H1 (cell line): Measurements from ENCODE around the gene TRAPPC2L. TPM values are rescaled to one million over a fixed set of nuclear protein-coding genes. Genes with fewer than 3 reads are reported as not detected.

Source experiments
- CTCF ChIA-PET: fragments of 300-600 bp; sonication (Branson Sonifier 250); formaldehyde crosslinking; loops from one replicate; lab custom pipeline; 2021; ENCODE audit not compliant: partially characterized antibody; lab: Charles Lee
- POLR2A ChIA-PET: fragments of 300-600 bp; sonication (Branson Sonifier 250); formaldehyde crosslinking; loops from one replicate; lab custom pipeline; 2021; ENCODE audit warnings: inconsistent platforms; ENCODE audit not compliant: partially characterized antibody; lab: Charles Lee
- DNase-seq, 2 experiments: peaks; one replicate each; pipeline versions ENCODE4 v3.0.0 to v3.0.0-alpha.2; 2010 to 2022; ENCODE audit warnings: low spot score in 2 of 2, low read depth in 1 of 2, mixed read lengths in 1 of 2
- FAIRE-seq: peaks from 2 replicates; lab custom pipeline; 2011; peaks lifted over from hg19 to GRCh38; lab: Jason Lieb, UNC
- H2AFZ ChIP-seq: 2 replicates; pipeline ENCODE4 v1.8.1; 2012; ENCODE audit warnings: low read length, inconsistent platforms
- H2AK5ac ChIP-seq: 2 replicates; pipeline ENCODE4 v1.6.1; 2013; ENCODE audit warnings: low read depth, low read length
- H2BK120ac ChIP-seq: replicated peaks from 2 replicates; pipeline ENCODE3; 2013; ENCODE audit warnings: low read depth, low read length, inconsistent platforms
- H2BK12ac ChIP-seq: 2 replicates; pipeline ENCODE4 v1.6.1; 2013; ENCODE audit warnings: low read depth, low read length
- H2BK15ac ChIP-seq: 2 replicates; pipeline ENCODE4 v1.6.1; 2013; ENCODE audit warnings: low read length
- H2BK20ac ChIP-seq: 2 replicates; pipeline ENCODE4 v1.6.1; 2013; ENCODE audit warnings: low read length
- H2BK5ac ChIP-seq: 2 replicates; pipeline ENCODE4 v1.6.1; 2013; ENCODE audit warnings: low read depth, low read length
- H3K14ac ChIP-seq: 2 replicates; pipeline ENCODE4 v1.6.1; 2013; ENCODE audit warnings: inconsistent platforms; ENCODE audit not compliant: insufficient read length
- H3K18ac ChIP-seq: 2 replicates; pipeline ENCODE4 v1.6.1; 2013; ENCODE audit warnings: low read length; ENCODE audit errors: extremely low read depth
- H3K23ac ChIP-seq: 2 replicates; pipeline ENCODE4 v1.6.1; 2013; ENCODE audit warnings: inconsistent platforms; ENCODE audit not compliant: insufficient read length
- H3K23me2 ChIP-seq: 2 replicates; pipeline ENCODE4 v1.6.1; 2013; ENCODE audit warnings: low read depth, low read length
- H3K27ac ChIP-seq: 2 replicates; pipeline ENCODE4 v1.6.1; 2011; ENCODE audit warnings: low read depth, low read length, inconsistent platforms
- H3K27me3 ChIP-seq, 4 experiments: replicated peaks in 1 of 4; 1 replicate in 1 of 4; 2 replicates in 3 of 4; pipeline versions ENCODE4 v1.6.1 to v1.8.1; 2011 to 2013; ENCODE audit warnings: low read length in 3 of 4, mild to moderate bottlenecking in 3 of 4, inconsistent platforms in 2 of 4, mixed read lengths in 2 of 4, moderate library complexity in 1 of 4; ENCODE audit not compliant: control insufficient read depth in 3 of 4, insufficient read depth in 3 of 4; ENCODE audit errors: extremely low read depth in 1 of 4
- H3K36me3 ChIP-seq, 4 experiments: 2 replicates each; pipeline versions ENCODE4 v1.6.1 to v1.8.1; 2011 to 2013; ENCODE audit warnings: mild to moderate bottlenecking in 4 of 4, low read length in 3 of 4, moderate library complexity in 2 of 4, control low read depth in 1 of 4, inconsistent platforms in 1 of 4; ENCODE audit not compliant: insufficient read depth in 4 of 4, control insufficient read depth in 2 of 4
- H3K4ac ChIP-seq: replicated peaks from 2 replicates; pipeline ENCODE3; 2013; ENCODE audit warnings: low read length, low read depth, mixed read lengths, inconsistent platforms; ENCODE audit not compliant: insufficient read length
- H3K4me1 ChIP-seq, 4 experiments: replicated peaks in 1 of 4; 1 replicate in 1 of 4; 2 replicates in 3 of 4; pipeline versions ENCODE4 v1.6.1 to v1.8.1; 2011 to 2013; ENCODE audit warnings: low read length in 3 of 4, inconsistent platforms in 2 of 4, mixed read lengths in 1 of 4; ENCODE audit not compliant: insufficient read depth in 4 of 4, control insufficient read depth in 3 of 4
- H3K4me2 ChIP-seq, 2 experiments: 2 replicates each; pipeline versions ENCODE4 v1.6.1 to v1.8.1; 2011 to 2013; ENCODE audit warnings: low read depth in 2 of 2, low read length in 2 of 2, control low read depth in 1 of 2, inconsistent platforms in 1 of 2, mild to moderate bottlenecking in 1 of 2; ENCODE audit not compliant: insufficient read depth in 1 of 2
- H3K4me3 ChIP-seq, 4 experiments: fragments of 200-600, 300-600 bp in 1 of 4; sonication (generic), shearing (Covaris generic), sonication (Bioruptor Twin) in 1 of 4; 2 replicates each; pipeline versions ENCODE4 v1.5.1 to v1.8.1; 2011 to 2016; ENCODE audit warnings: low read length in 4 of 4, low read depth in 3 of 4, control low read depth in 2 of 4, inconsistent platforms in 2 of 4, mild to moderate bottlenecking in 2 of 4, mixed read lengths in 1 of 4, moderate library complexity in 1 of 4; ENCODE audit not compliant: insufficient read depth in 2 of 4; ENCODE audit errors: extremely low read depth in 1 of 4
- H3K56ac ChIP-seq: replicated peaks from 2 replicates; pipeline ENCODE3; 2013; ENCODE audit warnings: low read depth, mild to moderate bottlenecking, mixed read lengths, low read length, inconsistent platforms; ENCODE audit not compliant: insufficient read length
- H3K79me1 ChIP-seq: 2 replicates; pipeline ENCODE4 v1.6.1; 2013; ENCODE audit warnings: low read depth, low read length, control low read depth
- H3K79me2 ChIP-seq, 2 experiments: 2 replicates each; pipeline versions ENCODE4 v1.6.1 to v1.8.1; 2012 to 2013; ENCODE audit warnings: low read length in 2 of 2, mild to moderate bottlenecking in 2 of 2, inconsistent platforms in 1 of 2; ENCODE audit not compliant: insufficient read depth in 2 of 2, control insufficient read depth in 1 of 2
- H3K9ac ChIP-seq, 4 experiments: replicated peaks in 1 of 4; 1 replicate in 1 of 4; 2 replicates in 3 of 4; pipeline versions ENCODE4 v1.6.1 to v1.8.1; 2011 to 2013; ENCODE audit warnings: low read depth in 3 of 4, low read length in 3 of 4, control low read depth in 2 of 4, mild to moderate bottlenecking in 2 of 4, moderate library complexity in 2 of 4, inconsistent platforms in 1 of 4; ENCODE audit errors: extremely low read depth in 1 of 4
- H3K9me3 ChIP-seq, 2 experiments: 2 replicates each; pipeline versions ENCODE4 v1.6.1 to v1.8.1; 2012 to 2013; ENCODE audit warnings: mild to moderate bottlenecking in 2 of 2, moderate library complexity in 2 of 2, control low read depth in 1 of 2, inconsistent platforms in 1 of 2, low read depth in 1 of 2, low read length in 1 of 2, mixed read lengths in 1 of 2; ENCODE audit not compliant: insufficient read depth in 2 of 2
- H4K20me1 ChIP-seq, 2 experiments: replicated peaks in 1 of 2; 2 replicates each; pipeline versions ENCODE3 to v1.8.1; 2011 to 2013; ENCODE audit warnings: inconsistent platforms in 2 of 2, low read length in 2 of 2, mild to moderate bottlenecking in 1 of 2; ENCODE audit not compliant: insufficient read depth in 2 of 2, control insufficient read depth in 1 of 2
- H4K5ac ChIP-seq: 2 replicates; pipeline ENCODE4 v1.6.1; 2013; ENCODE audit warnings: low read length, low read depth, mixed read lengths, inconsistent platforms; ENCODE audit not compliant: insufficient read length
- H4K8ac ChIP-seq: 2 replicates; pipeline ENCODE4 v1.8.0; 2013; ENCODE audit warnings: mild to moderate bottlenecking, moderate library complexity, low read length, inconsistent platforms; ENCODE audit not compliant: insufficient read depth; ENCODE audit errors: extremely low read depth
- H4K91ac ChIP-seq: replicated peaks from 2 replicates; pipeline ENCODE3; 2013; ENCODE audit warnings: low read length, mixed read lengths, inconsistent platforms; ENCODE audit not compliant: insufficient read length
- CBX5 ChIP-seq: fragments of 300-800, 300-1000 bp; sonication (generic); IDR thresholded peaks from 2 replicates; pipeline ENCODE4 v1.7.1; 2016; ENCODE audit warnings: antibody characterized with exemption, low read length, low read depth
- EZH2 ChIP-seq: fragments of 200-600 bp; sonication (generic); IDR thresholded peaks from 2 replicates; pipeline ENCODE4 v1.7.1; 2012; ENCODE audit warnings: low read depth, mild to moderate bottlenecking, moderate library complexity, low read length, inconsistent platforms; ENCODE audit not compliant: severe bottlenecking
- FOSL1 ChIP-seq: IDR thresholded peaks from 2 replicates; pipeline ENCODE4 v1.6.1; 2011; ENCODE audit warnings: mild to moderate bottlenecking, low read depth, low read length, moderate library complexity; ENCODE audit not compliant: insufficient read depth
- HDAC2 ChIP-seq, 2 experiments: fragments of 300-600 bp in 1 of 2; sonication (generic) in 1 of 2; IDR thresholded peaks; 2 replicates each; pipeline ENCODE4 v1.6.1; 2011 to 2012; ENCODE audit warnings: low read depth in 2 of 2, low read length in 2 of 2, mild to moderate bottlenecking in 2 of 2, moderate library complexity in 2 of 2, borderline replicate concordance in 1 of 2, inconsistent platforms in 1 of 2
- JUN ChIP-seq: IDR thresholded peaks from 2 replicates; pipeline ENCODE4 v1.6.1; 2011; ENCODE audit warnings: low read depth, mild to moderate bottlenecking, improper control_type of control experiment, low read length
- RFX5 ChIP-seq: IDR thresholded peaks from 2 replicates; pipeline ENCODE4 v1.6.1; 2011; ENCODE audit warnings: low read depth, low read length, improper control_type of control experiment, borderline replicate concordance
- WGBS, 2 experiments: shearing (Covaris generic) in 1 of 2; methylation state at CpG; one replicate each; pipeline versions ENCODE4 v1.1.6 to v1.1.7; 2013 to 2015; ENCODE audit warnings: low lambda C conversion rate in 2 of 2, mixed read lengths in 2 of 2, inconsistent platforms in 1 of 2, low coverage in 1 of 2, missing lambda C conversion rate in 1 of 2; ENCODE audit not compliant: insufficient replicate concordance in 2 of 2, insufficient coverage in 1 of 2, insufficient read length in 1 of 2; ENCODE audit errors: extremely low coverage in 1 of 2, missing lambda C conversion rate in 1 of 2; 5-methylcytosine and 5-hydroxymethylcytosine counted together
- polyA plus RNA-seq, 7 experiments: library from polyadenylated mRNA; depleted of rRNA in 3 of 7; stranded (reverse) in 5 of 7; unstranded in 2 of 7; fragments of >200 nt in 5 of 7; fragments of 200-250 nt in 2 of 7; gene quantifications; 1 replicate in 5 of 7; 2 replicates in 1 of 7; 4 replicates in 1 of 7; pipeline versions ENCODE4 v1.2.1 to v1.2.3, GENCODE V29; 2011 to 2013; ENCODE audit warnings: missing spikeins in 2 of 7, mixed read lengths in 2 of 7
- total RNA-seq: library from RNA; stranded (reverse); fragmentation: NEBNext Ultra II Directional; extraction: Animal tissue kit (Norgen Biotek cat#: 25700); gene quantifications from 2 replicates; pipeline ENCODE4 v1.2.1, GENCODE V29; 2021
- TF ChIP-seq, protein P1 (sequence below): IDR thresholded peaks from 2 replicates; pipeline ENCODE4 v1.6.1; 2011; ENCODE audit warnings: low read depth, mild to moderate bottlenecking, low read length; ENCODE audit not compliant: insufficient read depth
- TF ChIP-seq, protein P2 (sequence below): IDR thresholded peaks from 2 replicates; pipeline ENCODE4 v1.6.1; 2012; ENCODE audit warnings: low read length, inconsistent platforms

The TRAPPC2L gene
- total and polyA plus RNA-seq, 2 of the 8 experiments (the other 6 are each of a cell fraction or from before 2014, with no cell fraction given), result 98.7 to 133 TPM

DNA sequence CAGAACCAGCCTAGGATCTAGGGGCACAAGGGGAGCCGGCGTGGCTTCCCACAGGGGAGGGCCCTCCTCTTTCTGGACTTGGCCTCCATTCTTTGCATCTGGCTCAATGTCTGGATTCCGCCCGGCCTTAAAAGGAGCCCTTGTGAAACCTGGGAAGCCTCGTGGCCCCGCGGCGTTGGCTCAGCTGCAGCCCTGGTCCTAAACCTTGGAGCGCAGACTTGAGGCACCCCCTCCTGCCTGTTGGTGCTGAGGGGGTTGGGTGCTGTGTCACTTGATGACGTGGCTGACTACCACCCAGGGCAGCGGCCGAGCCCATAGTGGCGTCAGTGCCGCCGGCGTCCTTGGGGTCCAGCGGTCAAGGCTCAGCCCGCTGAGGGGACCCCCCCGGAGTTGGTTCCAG is 4.4 kb downstream of the TRAPPC2L start:
- Histone ChIP-seq H4K8ac (no peak overlapping the region; the same call in 1 of the 2 replicates), H4K5ac (no peak overlapping the region), H3K4me3 (no peak overlapping the region), H3K9me3 (no peaks in the 10 kb centered on the region), H4K91ac (no peak overlapping the region), H3K27me3 (no peaks in the 10 kb centered on the region), H2BK20ac (no peak overlapping the region), H2BK15ac (no peak overlapping the region), H3K14ac (no peak overlapping the region), H2BK120ac (no peak overlapping the region), H2BK5ac (no peak overlapping the region), H3K4me2 (no peak overlapping the region), H3K4ac (no peak overlapping the region), H2AFZ (no peak overlapping the region), H3K56ac (no peak overlapping the region), H3K23me2 (no peaks in the 10 kb centered on the region; the same call in 1 of the 2 replicates), H3K9ac (no peak overlapping the region), H4K20me1 (peaks cover 3 to 4% of the 10 kb centered on the region in 2 experiments), H3K23ac (no peak overlapping the region), H3K36me3 (peaks cover 11 to 21% (median 15%) of the 10 kb centered on the region in 4 experiments), H3K79me2 (peaks cover 0 to 12% of the 10 kb centered on the region in 2 experiments; a peak in 1 of 4 replicates), H3K27ac (no peak overlapping the region), H2AK5ac (no peak overlapping the region), H2BK12ac (no peak overlapping the region), H3K79me1 (peaks cover 4% of the 10 kb centered on the region; the same call in 1 of the 2 replicates), H3K4me1 (no peaks in the 10 kb centered on the region; a peak in 1 of 7 replicates), H3K18ac (no peak overlapping the region)
- TF ChIP-seq JUN (no peak), EZH2 (no peak), RFX5 (no peak), HDAC2 (IDR thresholded peaks at IDR 0.05; ENCODE audit: borderline replicate concordance in 1 of 2, low read depth in 2 of 2, low read length in 2 of 2) (no peak), CBX5 (no peak), FOSL1 (no peak)
- TF ChIP-seq, protein P1, sequence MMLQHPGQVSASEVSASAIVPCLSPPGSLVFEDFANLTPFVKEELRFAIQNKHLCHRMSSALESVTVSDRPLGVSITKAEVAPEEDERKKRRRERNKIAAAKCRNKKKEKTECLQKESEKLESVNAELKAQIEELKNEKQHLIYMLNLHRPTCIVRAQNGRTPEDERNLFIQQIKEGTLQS, result no peak
- TF ChIP-seq, protein P2, sequence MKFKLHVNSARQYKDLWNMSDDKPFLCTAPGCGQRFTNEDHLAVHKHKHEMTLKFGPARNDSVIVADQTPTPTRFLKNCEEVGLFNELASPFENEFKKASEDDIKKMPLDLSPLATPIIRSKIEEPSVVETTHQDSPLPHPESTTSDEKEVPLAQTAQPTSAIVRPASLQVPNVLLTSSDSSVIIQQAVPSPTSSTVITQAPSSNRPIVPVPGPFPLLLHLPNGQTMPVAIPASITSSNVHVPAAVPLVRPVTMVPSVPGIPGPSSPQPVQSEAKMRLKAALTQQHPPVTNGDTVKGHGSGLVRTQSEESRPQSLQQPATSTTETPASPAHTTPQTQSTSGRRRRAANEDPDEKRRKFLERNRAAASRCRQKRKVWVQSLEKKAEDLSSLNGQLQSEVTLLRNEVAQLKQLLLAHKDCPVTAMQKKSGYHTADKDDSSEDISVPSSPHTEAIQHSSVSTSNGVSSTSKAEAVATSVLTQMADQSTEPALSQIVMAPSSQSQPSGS, result no peak
- POLR2A ChIA-PET, result interaction anchor here (2.0 kb wide), 1 partner anchor 12 kb away, joined by 4 read pairs; no protein-coding TSS in a partner anchor
- DNase-seq, result no peak
- no peak for FAIRE-seq
- WGBS, 2 experiments, result 92% methylated on average over 19 of the region's 19 CpGs; no CpG with 5 or more reads in 1 of the 2 experiments
- CTCF ChIA-PET, result no interaction called here
